Uterus (tissue), 4 donors: Measurements from ENCODE around the gene MFN2. TPM values are rescaled to one million over a fixed set of nuclear protein-coding genes. Genes with fewer than 3 reads are reported as not detected.

Experiments
- DNase-seq, 2 donors: peaks; one replicate each; pipeline ENCODE4 v3.0.0-alpha.2; 2019 to 2020
- H3K27ac ChIP-seq, 2 donors: fragments of 200-600 bp; sonication (generic); 1 replicate in 1 of 2; 2 replicates in 1 of 2; pipeline ENCODE4 v1.5.1; 2016 to 2018
- H3K27me3 ChIP-seq, 2 donors: fragments of 200-600 bp; sonication (generic); one replicate each; pipeline ENCODE4 v1.5.1; 2018 to 2019; ENCODE audit warnings: control low read depth in 1 of 2
- H3K36me3 ChIP-seq, 2 donors: fragments of 200-600 bp; sonication (generic); one replicate each; pipeline ENCODE4 v1.5.1; 2019; ENCODE audit warnings: control low read depth in 1 of 2
- H3K4me1 ChIP-seq, 2 donors: fragments of 200-600 bp; sonication (generic); one replicate each; pipeline ENCODE4 v1.5.1; 2018 to 2019; ENCODE audit warnings: control low read depth in 1 of 2
- H3K4me3 ChIP-seq, 2 donors: fragments of 200-600 bp; sonication (generic); 1 replicate in 1 of 2; 2 replicates in 1 of 2; pipeline ENCODE4 v1.5.1; 2018 to 2019; ENCODE audit warnings: mild to moderate bottlenecking in 1 of 2
- H3K9me3 ChIP-seq, 2 donors: fragments of 200-600 bp; sonication (generic); one replicate each; pipeline ENCODE4 v1.5.1; 2019; ENCODE audit warnings: control low read depth in 1 of 2
- CTCF ChIP-seq, 4 experiments: fragments of 200-600 bp in 2 of 4; fragments of 450-650 bp in 2 of 4; sonication (generic) in 2 of 4; IDR thresholded peaks; one replicate each; pipeline ENCODE4 v1.5.1; 2016 to 2019; ENCODE audit warnings: antibody characterized with exemption in 4 of 4, mild to moderate bottlenecking in 2 of 4, moderate library complexity in 1 of 4
- POLR2A ChIP-seq, 2 donors: fragments of 450-650 bp; IDR thresholded peaks; one replicate each; pipeline ENCODE4 v1.6.1; 2016; ENCODE audit warnings: antibody characterized with exemption in 2 of 2, mild to moderate bottlenecking in 1 of 2, moderate library complexity in 1 of 2
- intact Hi-C: fragments of 100-400 bp; cut with DNase I; formaldehyde crosslinking; loops from one replicate; pipeline ENCODE4 v1.15.1; 2023; ENCODE audit warnings: low total_unique reads
- total RNA-seq, 4 donors: library from RNA; depleted of rRNA in 3 of 4; stranded (reverse); fragments of >200 nt in 3 of 4; gene quantifications; one replicate each; pipeline versions ENCODE4 v1.1.0 to v1.2.4, GENCODE V29; 2014 to 2023
- donor health status: DM: yes; HTN: yes; CAD: no.

Gene MFN2
- total RNA-seq, 4 donors from 2014 or later: 15.6 to 69.5 (median 35.1) TPM

GRCh38 chr1:11970441-11971185, 9.6 kb upstream of the MFN2 start:
- intact Hi-C loops: no loop called here
- no peak for TF ChIP-seq POLR2A (IDR thresholded peaks at IDR 0.05)
- TF ChIP-seq CTCF (IDR thresholded peaks at IDR 0.05): no peak
- Histone ChIP-seq H3K4me1 (no peaks in the 10 kb centered on the region), H3K27me3 (no peaks in the 10 kb centered on the region), H3K36me3 (no peaks in the 10 kb centered on the region), H3K4me3 (no peak overlapping the region), H3K9me3 (no peaks in the 10 kb centered on the region), H3K27ac (no peak overlapping the region)
- no peak for DNase-seq

- Histone ChIP-seq H3K27ac (no peak overlapping the region), H3K9me3 (no peaks in the 10 kb centered on the region), H3K27me3 (no peaks in the 10 kb centered on the region), H3K4me3 (no peak overlapping the region), H3K4me1 (peaks cover 5 to 15% of the 10 kb centered on the region in 2 donors), H3K36me3 (no peaks in the 10 kb centered on the region)
- intact Hi-C loops: no loop called here
- TF ChIP-seq CTCF (IDR thresholded peaks at IDR 0.05) (no peak), POLR2A (IDR thresholded peaks at IDR 0.05) (no peak)
- no peak for DNase-seq
Measured at GRCh38 chr1:11977625-11978024, 2.6 kb upstream of the MFN2 start.

- intact Hi-C loops: no loop called here
- no peaks in the 10 kb centered on the region for H3K9me3 ChIP-seq
- DNase-seq: no peak
- no peak for TF ChIP-seq CTCF (IDR thresholded peaks at IDR 0.05)
- no peak for TF ChIP-seq POLR2A (IDR thresholded peaks at IDR 0.05)
- H3K36me3 ChIP-seq: no peaks in the 10 kb centered on the region
- H3K27me3 ChIP-seq: no peaks in the 10 kb centered on the region
- peaks cover 5 to 15% of the 10 kb centered on the region in 2 donors for H3K4me1 ChIP-seq
- H3K4me3 ChIP-seq: no peak overlapping the region
- H3K27ac ChIP-seq: no peak overlapping the region
Measured at GRCh38 chr1:11978301-11978700, 1.9 kb upstream of the MFN2 start.

GRCh38 chr1:11979028-11979850, 1.0 kb upstream of the MFN2 start:
- TF ChIP-seq CTCF (IDR thresholded peaks at IDR 0.05) (no peak), POLR2A (IDR thresholded peaks at IDR 0.05) (no peak)
- Histone ChIP-seq H3K27ac (peak overlapping the region; percentile 91 to 94), H3K4me1 (peaks cover 5 to 15% of the 10 kb centered on the region in 2 donors), H3K36me3 (no peaks in the 10 kb centered on the region), H3K4me3 (peak overlapping the region; percentile 70 to 90), H3K9me3 (no peaks in the 10 kb centered on the region), H3K27me3 (no peaks in the 10 kb centered on the region)
- no peak for DNase-seq
- intact Hi-C loops: no loop called here

GRCh38 chr1:11980676-11980972, 380 bp downstream of the MFN2 start:
- H3K27ac ChIP-seq: peak overlapping the region; percentile 91 to 94
- H3K9me3 ChIP-seq: no peaks in the 10 kb centered on the region
- intact Hi-C loops: no loop called here
- TF ChIP-seq CTCF (IDR thresholded peaks at IDR 0.05) (no peak), POLR2A (IDR thresholded peaks at IDR 0.05) (no peak)
- H3K4me3 ChIP-seq: peak overlapping the region; percentile 70 to 90
- no peaks in the 10 kb centered on the region for H3K36me3 ChIP-seq
- no peaks in the 10 kb centered on the region for H3K27me3 ChIP-seq
- H3K4me1 ChIP-seq: peaks cover 5 to 15% of the 10 kb centered on the region in 2 donors
- no peak for DNase-seq
